ENCODE results near the gene CNTFR. TPM values are rescaled to one million over a fixed set of nuclear protein-coding genes. Genes with fewer than 3 reads are reported as not detected.

CNTFR gene
- total RNA-seq, 1 experiment from 2014 or later: 4.5 TPM

GRCh38 chr9:34574571-34574970 is 15.0 kb downstream of the CNTFR start:
- Histone ChIP-seq H3K4me1 (ENCODE audit: insufficient read depth, low read length, poor library complexity, severe bottlenecking) (peaks cover 22% of the 10 kb centered on the region), H3K27me3 (replicated peaks; ENCODE audit: insufficient read depth, low read depth, low read length, poor library complexity) (peaks cover 9% of the 10 kb centered on the region), H3K36me3 (ENCODE audit: insufficient read depth, low read length, poor library complexity, severe bottlenecking) (no peaks in the 10 kb centered on the region), H3K4me3 (ENCODE audit: low read depth, low read length, poor library complexity, severe bottlenecking) (no peak overlapping the region), H3K9me3 (ENCODE audit: low read depth, low read length, poor library complexity, severe bottlenecking) (no peaks in the 10 kb centered on the region), H3K27ac (ENCODE audit: low read depth, low read length, poor library complexity, severe bottlenecking) (no peak overlapping the region)
- intact Hi-C loops (cut with micrococcal nuclease; ENCODE audit: unreplicated experiment): no loop called here
- TF ChIP-seq CTCF (conservative IDR thresholded peaks at IDR 0.05; ENCODE audit: low read depth, low read length): no peak
- TF ChIP-seq EZH2 (IDR thresholded peaks at IDR 0.05; ENCODE audit: borderline replicate concordance, low read depth, low read length, poor library complexity, severe bottlenecking): no peak
- DNase-seq (ENCODE audit: low spot score): no peak
- POLR2A ChIA-PET (ENCODE audit: low non-redundant PET): no interaction called here
- no TSS peak for BruUV-seq (replicated peaks)
- CTCF ChIA-PET: no interaction called here

GRCh38 chr9:34573599-34574325 is 15.8 kb downstream of the CNTFR start:
- ChIA-PET CTCF (no interaction called here), POLR2A (ENCODE audit: low non-redundant PET) (no interaction called here)
- no TSS peak for BruUV-seq (replicated peaks)
- H3K4me3 ChIP-seq (ENCODE audit: low read depth, low read length, poor library complexity, severe bottlenecking): no peak overlapping the region
- no peak for DNase-seq (ENCODE audit: low spot score)
- no peaks in the 10 kb centered on the region for H3K36me3 ChIP-seq (ENCODE audit: insufficient read depth, low read length, poor library complexity, severe bottlenecking)
- intact Hi-C loops (cut with micrococcal nuclease; ENCODE audit: unreplicated experiment): no loop called here
- no peak for TF ChIP-seq EZH2 (IDR thresholded peaks at IDR 0.05; ENCODE audit: borderline replicate concordance, low read depth, low read length, poor library complexity, severe bottlenecking)
- no peak for TF ChIP-seq CTCF (conservative IDR thresholded peaks at IDR 0.05; ENCODE audit: low read depth, low read length)
- H3K27me3 ChIP-seq (replicated peaks; ENCODE audit: insufficient read depth, low read depth, low read length, poor library complexity): peaks cover 7% of the 10 kb centered on the region
- no peak overlapping the region for H3K27ac ChIP-seq (ENCODE audit: low read depth, low read length, poor library complexity, severe bottlenecking)
- peaks cover 14% of the 10 kb centered on the region for H3K4me1 ChIP-seq (ENCODE audit: insufficient read depth, low read length, poor library complexity, severe bottlenecking)
- H3K9me3 ChIP-seq (ENCODE audit: low read depth, low read length, poor library complexity, severe bottlenecking): no peaks in the 10 kb centered on the region

DNA sequence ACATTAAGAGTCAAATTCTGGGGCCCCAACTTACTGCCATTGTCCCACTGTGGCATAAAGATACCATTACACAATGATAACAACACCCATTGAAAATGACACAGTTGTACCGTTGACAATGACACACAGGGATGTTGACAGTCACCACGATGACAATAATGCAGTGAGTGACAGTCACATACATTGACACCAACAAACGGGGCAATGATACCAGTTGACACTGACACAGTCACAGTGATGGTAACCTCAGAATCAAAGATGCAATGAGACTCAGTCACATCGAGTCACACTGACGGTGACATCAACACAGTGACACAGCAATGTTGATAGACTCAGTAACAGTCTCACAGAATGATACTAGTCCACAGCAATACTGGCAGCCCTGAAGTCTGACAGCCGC is 16.9 kb downstream of the CNTFR start:
- Histone ChIP-seq H3K27ac (ENCODE audit: low read depth, low read length, poor library complexity, severe bottlenecking) (no peak overlapping the region), H3K36me3 (ENCODE audit: insufficient read depth, low read length, poor library complexity, severe bottlenecking) (no peaks in the 10 kb centered on the region), H3K9me3 (ENCODE audit: low read depth, low read length, poor library complexity, severe bottlenecking) (no peaks in the 10 kb centered on the region), H3K4me1 (ENCODE audit: insufficient read depth, low read length, poor library complexity, severe bottlenecking) (peaks cover 4% of the 10 kb centered on the region), H3K4me3 (ENCODE audit: low read depth, low read length, poor library complexity, severe bottlenecking) (no peak overlapping the region), H3K27me3 (replicated peaks; ENCODE audit: insufficient read depth, low read depth, low read length, poor library complexity) (no peaks in the 10 kb centered on the region)
- DNase-seq (ENCODE audit: low spot score): no peak
- POLR2A ChIA-PET (ENCODE audit: low non-redundant PET): no interaction called here
- intact Hi-C loops (cut with micrococcal nuclease; ENCODE audit: unreplicated experiment): no loop called here
- CTCF ChIA-PET: no interaction called here
- TF ChIP-seq EZH2 (IDR thresholded peaks at IDR 0.05; ENCODE audit: borderline replicate concordance, low read depth, low read length, poor library complexity, severe bottlenecking) (no peak), CTCF (conservative IDR thresholded peaks at IDR 0.05; ENCODE audit: low read depth, low read length) (no peak)
- no TSS peak for BruUV-seq (replicated peaks)

Data from A673 (cell line).